GM18498 (cell line): Measurements from ENCODE around the gene SNX20.

Source experiments
- ATAC-seq: cut with Tn5 transposase; IDR thresholded peaks from one replicate; pipeline ENCODE4 v1.9.1; 2021; ENCODE audit warnings: mild to moderate bottlenecking, moderate library complexity; ENCODE audit not compliant: unreplicated experiment

The SNX20 gene

DNA sequence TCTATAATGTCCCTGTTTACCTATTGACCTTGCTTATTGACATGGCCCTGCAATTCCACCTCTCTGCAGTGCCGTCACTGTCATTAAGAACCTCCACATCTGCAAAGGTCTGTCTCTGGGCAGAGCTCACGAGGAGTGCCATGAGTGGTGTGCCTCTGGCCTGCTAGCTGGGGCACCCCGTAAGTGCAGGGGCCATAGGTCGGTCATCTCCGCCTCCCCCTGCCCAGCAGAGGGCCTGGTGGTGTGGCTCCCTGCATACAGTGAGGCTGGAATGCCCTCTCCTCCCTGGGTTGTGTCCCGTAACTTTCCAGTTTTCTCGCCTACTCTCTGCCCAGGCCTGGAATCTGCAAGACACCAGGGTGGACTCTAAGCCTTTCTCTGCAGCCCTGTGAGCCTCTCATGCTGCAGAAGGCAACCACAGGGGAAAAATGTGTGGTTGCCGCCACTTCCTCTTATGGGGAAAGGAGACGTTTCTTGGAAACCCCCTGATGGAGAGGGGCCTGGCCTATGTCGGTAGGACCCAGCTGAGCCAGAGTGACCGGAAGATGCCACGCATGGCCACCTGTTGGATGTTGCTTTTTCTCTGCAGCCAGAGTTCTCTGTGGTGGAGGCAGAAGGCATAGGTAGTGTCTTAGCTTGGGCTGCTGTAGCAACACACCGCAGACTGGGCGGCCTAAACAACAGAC lies 2.7 kb upstream of the SNX20 start:
- ATAC-seq: peak; percentile 59

GRCh38 chr16:50680556-50680893 lies 587 bp downstream of the SNX20 start:
- ATAC-seq: no peak

GRCh38 chr16:50679676-50680555 lies 1.2 kb downstream of the SNX20 start:
- no peak for ATAC-seq

DNA sequence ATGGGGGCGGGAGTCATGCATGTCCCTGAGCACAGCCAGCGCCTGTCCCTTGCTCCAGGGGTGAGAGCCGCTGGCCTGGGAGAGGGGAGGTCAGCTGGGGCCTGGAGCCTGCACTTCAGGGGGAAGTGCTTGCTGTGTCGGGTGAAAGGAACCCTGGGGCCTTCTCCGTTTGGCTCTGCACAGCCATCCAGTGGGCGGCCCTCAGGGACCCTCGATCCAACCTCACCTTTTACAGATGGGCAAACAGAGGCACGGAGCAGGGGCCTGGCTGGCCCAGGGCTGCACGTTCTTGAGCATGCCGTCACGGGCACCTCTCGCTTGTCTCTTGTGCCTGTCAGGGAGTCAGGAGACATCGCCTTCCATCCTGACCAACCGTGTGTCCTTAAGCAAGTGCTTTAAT lies 1.8 kb downstream of the SNX20 start:
- no peak for ATAC-seq

- no peak for ATAC-seq
Observed at GRCh38 chr16:50678531-50678930, 2.6 kb downstream of the SNX20 start.

DNA sequence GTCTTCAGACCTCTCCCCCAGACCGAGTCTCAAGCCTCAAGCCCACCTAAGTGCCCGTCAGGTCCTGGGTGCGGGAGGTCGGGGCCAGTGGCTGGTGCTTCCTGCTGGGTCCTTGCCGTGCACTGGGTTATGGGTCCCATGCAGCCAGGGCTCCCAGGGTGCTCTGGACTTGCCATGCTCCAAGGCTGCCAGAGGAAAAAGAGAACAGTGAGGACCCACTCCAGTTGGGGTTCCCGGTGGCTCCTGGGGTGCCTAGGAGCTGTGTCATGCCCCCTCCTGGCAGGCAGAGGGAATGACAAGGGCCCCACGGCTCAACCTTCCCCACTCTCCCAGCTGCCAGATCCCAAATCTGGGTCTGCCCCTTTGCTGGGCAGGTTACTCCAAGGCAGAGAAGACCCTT lies 3.8 kb downstream of the SNX20 start:
- no peak for ATAC-seq

DNA sequence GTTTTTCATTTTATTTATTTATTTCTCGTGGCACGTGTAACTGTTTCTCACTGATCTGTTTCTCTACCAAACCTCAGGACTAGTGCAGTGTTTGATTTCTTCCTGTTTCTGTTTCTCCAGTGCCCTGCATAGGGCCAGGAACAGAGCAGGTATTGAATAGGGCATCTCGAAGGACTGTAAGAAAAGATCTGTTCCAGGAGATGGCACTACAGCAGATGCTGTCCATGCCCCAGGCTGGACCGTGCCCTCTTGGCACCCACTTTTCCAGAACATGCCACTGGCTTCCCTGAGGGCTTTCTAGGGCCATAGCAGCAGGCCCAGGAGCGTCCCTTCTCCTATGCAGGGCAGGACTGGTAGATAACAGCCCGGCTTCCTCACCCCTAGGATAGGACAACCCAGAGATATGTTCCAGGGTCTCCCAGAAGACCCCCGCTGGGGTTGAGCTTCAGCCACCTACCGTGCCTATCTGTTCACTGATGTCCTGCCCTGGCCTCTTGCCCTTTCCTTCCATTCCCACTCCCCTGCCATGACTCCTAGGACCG lies 4.4 kb downstream of the SNX20 start:
- ATAC-seq: no peak

- no peak for ATAC-seq
Observed at GRCh38 chr16:50675686-50676610, 5.2 kb downstream of the SNX20 start.

DNA sequence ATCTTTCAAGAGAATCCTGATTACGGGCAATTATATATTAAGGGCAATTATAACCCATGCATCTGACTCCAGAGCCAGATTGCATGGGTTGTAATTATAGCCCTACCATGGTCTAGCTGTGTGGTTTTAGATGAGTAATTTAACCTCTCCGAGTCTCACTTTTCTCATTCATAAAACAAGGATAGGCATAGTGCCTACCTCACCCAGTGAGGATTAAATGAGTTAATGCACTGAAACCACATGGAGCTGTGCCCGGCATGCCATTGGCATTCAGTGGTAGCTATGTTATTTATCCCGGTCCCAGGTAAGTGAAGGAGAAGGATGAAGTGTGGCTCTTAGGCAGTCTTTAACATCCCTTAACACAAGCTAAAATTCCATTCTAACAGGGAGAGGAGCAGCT lies 6.3 kb downstream of the SNX20 start:
- no peak for ATAC-seq

GRCh38 chr16:50673496-50674275 lies 7.4 kb downstream of the SNX20 start:
- ATAC-seq: no peak

DNA sequence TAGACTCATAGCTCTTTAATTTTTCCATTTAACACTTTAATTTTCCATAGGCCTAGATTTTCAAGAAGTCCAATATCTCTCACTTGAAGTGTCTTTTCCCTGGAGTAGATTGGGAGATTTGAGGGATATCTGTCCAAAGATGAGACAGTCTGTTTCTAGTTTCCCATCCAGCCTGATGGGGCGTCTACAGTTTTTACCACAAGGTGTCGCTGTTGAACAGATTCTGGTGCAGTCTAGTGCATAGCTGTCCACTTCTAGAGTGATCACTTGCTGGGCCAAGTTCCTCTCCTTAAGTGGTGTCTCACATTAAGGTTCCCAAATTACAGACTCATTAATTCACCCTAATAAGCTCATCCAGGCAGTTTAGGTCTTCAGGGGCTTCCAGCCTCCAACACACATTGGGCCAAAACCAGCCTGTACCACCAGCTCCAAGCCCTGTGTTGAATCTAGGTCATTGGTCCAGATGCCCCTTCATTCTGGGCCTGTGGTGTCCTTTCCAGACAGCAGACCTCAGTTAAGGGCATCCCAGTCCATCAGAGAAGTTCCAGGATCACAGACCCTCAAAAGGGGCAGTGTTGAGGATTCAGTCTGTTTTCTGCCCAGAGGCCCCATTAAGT lies 9.4 kb downstream of the SNX20 start:
- ATAC-seq: no peak

DNA sequence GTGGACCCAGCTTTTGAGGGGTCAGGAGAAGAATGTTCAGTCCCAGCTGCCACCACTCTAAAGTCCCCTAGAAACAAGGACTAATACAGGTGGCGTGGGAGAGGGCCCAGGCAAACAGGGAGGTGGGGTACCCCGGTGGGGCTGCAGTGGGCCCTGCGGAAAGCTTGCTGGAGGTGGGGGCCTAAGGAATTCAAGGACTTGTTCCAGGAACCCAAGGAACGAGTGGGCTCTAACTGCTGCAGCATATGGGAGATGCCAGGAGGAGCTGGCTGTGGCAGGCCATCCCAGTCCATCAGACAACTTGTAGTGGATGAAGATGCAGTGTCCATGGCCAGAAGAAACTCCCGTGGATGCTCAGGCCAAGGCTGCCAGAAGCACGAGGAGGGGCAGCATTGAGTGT lies 10.6 kb downstream of the SNX20 start:
- ATAC-seq: no peak

DNA sequence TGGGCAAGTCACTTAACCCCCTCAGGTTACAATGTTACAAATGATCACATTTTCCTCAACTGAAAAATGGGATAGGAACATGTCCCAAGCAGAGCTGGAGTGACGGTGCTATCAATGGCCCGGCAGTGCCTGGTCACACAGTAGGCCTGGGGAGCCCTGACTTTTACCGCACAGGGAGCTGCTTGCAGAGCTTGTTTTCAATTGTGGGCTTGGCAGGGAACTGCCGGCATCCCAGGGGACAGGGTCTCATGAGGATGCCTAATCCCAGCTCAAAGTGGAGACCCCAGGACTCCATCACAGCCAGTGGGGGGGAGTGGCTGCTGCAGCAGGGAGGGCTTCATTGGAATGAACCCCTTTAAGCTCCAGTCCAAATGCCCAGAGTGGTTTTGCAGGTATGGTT lies 11.4 kb downstream of the SNX20 start:
- ATAC-seq: no peak

GRCh38 chr16:50668368-50669008 lies 12.6 kb downstream of the SNX20 start:
- ATAC-seq: no peak

GRCh38 chr16:50667497-50668367 lies 13.4 kb downstream of the SNX20 start:
- ATAC-seq: no peak

DNA sequence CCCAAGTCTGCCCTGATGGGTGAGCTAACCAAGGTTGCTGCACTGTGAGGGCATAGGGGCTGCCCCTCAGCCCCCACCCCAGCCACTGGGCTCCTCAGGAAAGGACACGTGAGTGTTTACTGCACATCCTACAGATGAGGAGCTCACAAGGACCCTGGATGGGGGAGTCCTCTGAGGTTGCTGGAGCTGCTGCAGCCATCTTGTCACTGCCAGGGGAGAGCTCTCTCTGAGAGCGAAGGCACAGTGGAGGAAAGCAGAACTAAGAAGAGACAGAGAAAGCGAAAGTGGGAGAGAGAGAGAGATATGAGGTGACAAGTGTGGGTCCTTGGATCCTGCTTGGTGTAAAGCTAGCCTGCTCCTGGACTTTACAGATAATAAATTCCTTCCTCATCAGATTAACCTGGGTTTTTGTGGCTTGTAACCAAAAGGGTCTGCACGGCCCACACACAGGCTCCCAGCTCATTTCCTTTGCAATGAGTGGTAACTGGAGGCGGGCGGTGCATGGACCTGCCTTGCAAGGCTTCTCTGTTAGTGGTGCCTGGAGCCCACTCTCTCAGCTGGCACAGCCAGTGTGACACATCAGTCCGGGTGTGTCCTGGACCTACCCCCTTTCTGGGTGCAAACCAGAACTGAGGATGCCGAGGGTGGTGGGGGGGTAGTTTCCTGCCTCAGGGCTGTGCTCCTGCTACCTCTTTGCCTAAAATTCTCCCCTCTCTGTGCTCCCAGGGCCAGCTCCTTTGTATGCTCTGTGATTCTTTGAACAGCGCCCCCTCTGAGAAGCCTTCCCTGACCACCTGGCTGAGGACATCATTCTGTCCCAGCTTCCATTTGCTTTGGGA lies 14.2 kb downstream of the SNX20 start:
- ATAC-seq: peak; percentile 81

DNA sequence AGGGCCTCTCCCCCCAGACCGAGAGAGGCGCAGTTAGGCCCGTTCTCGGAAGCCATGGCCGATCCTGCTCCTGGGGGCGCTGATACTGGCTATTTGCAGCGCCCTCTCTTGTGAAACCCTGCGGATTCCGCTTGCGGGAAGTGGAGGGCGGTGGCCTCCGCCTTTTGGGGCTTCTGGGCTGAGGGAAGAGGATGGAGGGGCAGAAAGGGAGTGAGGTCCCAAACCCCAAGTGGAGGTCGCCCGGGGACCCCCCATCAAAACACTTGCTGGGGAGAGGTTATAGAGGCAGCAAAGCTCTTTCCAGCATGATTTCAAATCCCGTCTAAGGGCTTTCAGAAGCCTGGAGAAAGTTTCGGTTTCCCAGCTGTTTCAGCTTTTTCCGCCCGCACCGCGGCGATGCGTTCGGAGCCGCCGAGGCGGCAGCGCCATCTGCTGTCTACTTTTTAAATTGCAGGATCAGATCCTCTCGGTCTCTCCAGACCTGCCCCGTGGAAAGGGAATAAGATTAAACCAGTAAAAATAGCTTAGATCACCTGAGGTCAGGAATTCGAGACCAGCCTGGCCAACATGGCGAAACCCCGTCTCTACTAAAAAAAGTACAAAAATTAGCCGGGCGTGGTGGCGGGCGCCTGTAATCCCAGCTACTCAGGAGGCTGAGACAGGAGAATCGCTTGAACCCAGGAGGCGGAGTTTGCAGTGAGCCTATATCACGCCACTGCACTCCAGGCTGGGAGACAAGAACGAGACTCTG lies 15.8 kb downstream of the SNX20 start:
- ATAC-seq: peak; percentile 46
